Colonic mucosa (tissue), 4 donors: ENCODE measurements around the gene SLC17A8. TPM values are rescaled to one million over a fixed set of nuclear protein-coding genes. Genes with fewer than 3 reads are reported as not detected.
A peak's percentile ranks its signal among the peaks of the same experiment; 100 is the strongest.
"Not testable (repeated sequence)": the region's sequence is repeated elsewhere in the genome, so short reads cannot be mapped to it uniquely, and the experiment has no call there.

Experiments used
- DNase-seq: peaks from one replicate; pipeline ENCODE4 v3.0.0-alpha.2; 2020
- H3K27ac ChIP-seq: fragments of 200-600 bp; one replicate; pipeline ENCODE4 v1.8.0; 2021
- H3K27me3 ChIP-seq: fragments of 200-600 bp; one replicate; pipeline ENCODE4 v1.8.0; 2021
- H3K36me3 ChIP-seq: fragments of 200-600 bp; one replicate; pipeline ENCODE4 v1.8.0; 2021
- H3K4me1 ChIP-seq: fragments of 200-600 bp; one replicate; pipeline ENCODE4 v1.8.0; 2021; ENCODE audit warnings: mild to moderate bottlenecking
- H3K4me3 ChIP-seq: fragments of 200-600 bp; one replicate; pipeline ENCODE4 v1.8.0; 2021
- H3K9ac ChIP-seq, 2 donors: one replicate each; pipeline ENCODE4 v1.7.0; 2013; ENCODE audit warnings: control low read depth in 2 of 2, low read depth in 2 of 2, low read length in 2 of 2
- H3K9me3 ChIP-seq: fragments of 200-600 bp; one replicate; pipeline ENCODE4 v1.8.0; 2021
- CTCF ChIP-seq: fragments of 200-600 bp; IDR thresholded peaks from one replicate; pipeline ENCODE4 v1.8.0; 2022; ENCODE audit warnings: antibody characterized with exemption, mild to moderate bottlenecking
- intact Hi-C: fragments of 100-400 bp; cut with DNase I; formaldehyde crosslinking; loops from one replicate; pipeline ENCODE4 v1.14.1; 2022
- total RNA-seq, 2 donors: library from RNA; stranded (reverse); fragmentation: NEBNext Ultra II Directional in 1 of 2; extraction: Animal tissue kit (Norgen Biotek cat#: 25700) in 1 of 2; gene quantifications; one replicate each; pipeline ENCODE4 v1.2.1, GENCODE V29; 2021
- donor health status: healthy.
- donor health status: DM: no; HTN: no; CAD: no.
- donor health status: DM: no; HTN: no; CAD: no.

The SLC17A8 gene
- total RNA-seq, 2 donors from 2014 or later: 0.91 to 3.3 TPM

- no peak for DNase-seq
- intact Hi-C loops: loop anchor here (10.0 kb wide), 1 partner anchor 124 kb away; no protein-coding TSS in a partner anchor
- Histone ChIP-seq H3K4me3 (no peak overlapping the region), H3K9me3 (no peaks in the 10 kb centered on the region), H3K27ac (no peak overlapping the region), H3K27me3 (no peaks in the 10 kb centered on the region), H3K9ac (no peak overlapping the region), H3K36me3 (no peaks in the 10 kb centered on the region), H3K4me1 (no peaks in the 10 kb centered on the region)
- TF ChIP-seq CTCF: no peak
Observed at GRCh38 chr12:100339071-100339470, 17.8 kb upstream of the SLC17A8 start.

GRCh38 chr12:100342897-100343296 lies 14.0 kb upstream of the SLC17A8 start:
- DNase-seq, H3K27me3 ChIP-seq, H3K27ac ChIP-seq, H3K4me1 ChIP-seq, H3K36me3 ChIP-seq, H3K9ac ChIP-seq, H3K4me3 ChIP-seq, H3K9me3 ChIP-seq, intact Hi-C loops: not testable (repeated sequence)

GRCh38 chr12:100344351-100344750 lies 12.5 kb upstream of the SLC17A8 start:
- H3K9ac ChIP-seq, H3K27me3 ChIP-seq, H3K9me3 ChIP-seq, H3K4me3 ChIP-seq, intact Hi-C loops, H3K4me1 ChIP-seq, H3K36me3 ChIP-seq, DNase-seq: not testable (repeated sequence)
- H3K27ac ChIP-seq: peak overlapping the region; percentile 41

GRCh38 chr12:100345020-100345767 lies 11.7 kb upstream of the SLC17A8 start:
- Histone ChIP-seq H3K27ac (peak overlapping the region; percentile 41), H3K9me3 (no peaks in the 10 kb centered on the region), H3K36me3 (no peaks in the 10 kb centered on the region), H3K9ac (no peak overlapping the region), H3K27me3 (no peaks in the 10 kb centered on the region), H3K4me3 (no peak overlapping the region), H3K4me1 (no peaks in the 10 kb centered on the region)
- intact Hi-C loops: loop anchor here (5.0 kb wide), 1 partner anchor 392 kb away; no protein-coding TSS in a partner anchor
- peak; percentile 43 for DNase-seq
- TF ChIP-seq CTCF: no peak

- Histone ChIP-seq H3K9me3 (no peaks in the 10 kb centered on the region), H3K27me3 (no peaks in the 10 kb centered on the region), H3K36me3 (no peaks in the 10 kb centered on the region), H3K4me1 (no peaks in the 10 kb centered on the region), H3K27ac (no peak overlapping the region), H3K4me3 (no peak overlapping the region), H3K9ac (no peak overlapping the region)
- no peak for TF ChIP-seq CTCF
- no peak for DNase-seq
- intact Hi-C loops: loop anchor here (5.0 kb wide), 1 partner anchor 391 kb away; no protein-coding TSS in a partner anchor
Observed at GRCh38 chr12:100346660-100347059, 10.2 kb upstream of the SLC17A8 start.

GRCh38 chr12:100348657-100349454 lies 8.0 kb upstream of the SLC17A8 start:
- Histone ChIP-seq H3K4me1 (no peaks in the 10 kb centered on the region), H3K36me3 (no peaks in the 10 kb centered on the region), H3K27me3 (no peaks in the 10 kb centered on the region), H3K9me3 (no peaks in the 10 kb centered on the region), H3K9ac (no peak overlapping the region), H3K27ac (no peak overlapping the region), H3K4me3 (no peak overlapping the region)
- TF ChIP-seq CTCF: peak; percentile 17
- intact Hi-C loops: loop anchor here (5.0 kb wide), 1 partner anchor 388 kb away; no protein-coding TSS in a partner anchor
- no peak for DNase-seq
